Measurements from ENCODE around the gene AFDN. TPM values are rescaled to one million over a fixed set of nuclear protein-coding genes. Genes with fewer than 3 reads are reported as not detected.

AFDN gene
- total and polyA plus RNA-seq, 4 donors, result 93.3 to 188 (median 117) TPM

- WGBS (ENCODE audit: insufficient coverage), result no CpG with 5 or more reads among the region's 2 CpGs
- H3K4me3 ChIP-seq (ENCODE audit: low read depth, low read length), result no peak overlapping the region
- H3K27me3 ChIP-seq (ENCODE audit: control insufficient read depth, insufficient read depth, low read length), result no peaks in the 10 kb centered on the region
- no peak overlapping the region for H3K27ac ChIP-seq (ENCODE audit: low read depth, low read length)
- no peaks in the 10 kb centered on the region for H3K9me3 ChIP-seq (ENCODE audit: control insufficient read depth, insufficient read depth, low read length)
- H3K4me1 ChIP-seq (ENCODE audit: control insufficient read depth, insufficient read depth, low read length), result no peaks in the 10 kb centered on the region
- no peaks in the 10 kb centered on the region for H3K36me3 ChIP-seq (ENCODE audit: control insufficient read depth, insufficient read depth, low read length)
- no peak for DNase-seq (ENCODE audit: low read depth in 4 of 6, low spot score in 6 of 6)
Observed at GRCh38 chr6:167812088-167812487, 14.6 kb upstream of the AFDN start.

- DNase-seq (ENCODE audit: low read depth in 4 of 6, low spot score in 6 of 6), result no peak
- Histone ChIP-seq H3K27ac (ENCODE audit: low read depth, low read length) (no peak overlapping the region), H3K4me1 (ENCODE audit: control insufficient read depth, insufficient read depth, low read length) (peaks cover 5% of the 10 kb centered on the region), H3K27me3 (ENCODE audit: control insufficient read depth, insufficient read depth, low read length) (no peaks in the 10 kb centered on the region), H3K9me3 (ENCODE audit: control insufficient read depth, insufficient read depth, low read length) (no peaks in the 10 kb centered on the region), H3K36me3 (ENCODE audit: control insufficient read depth, insufficient read depth, low read length) (no peaks in the 10 kb centered on the region), H3K4me3 (ENCODE audit: low read depth, low read length) (no peak overlapping the region)
- 89% methylated on average over 25 of the region's 25 CpGs for whole genome bisulfite sequencing (ENCODE audit: insufficient coverage)
Observed at GRCh38 chr6:167815296-167815980, 11.3 kb upstream of the AFDN start.

- H3K4me1 ChIP-seq (ENCODE audit: control insufficient read depth, insufficient read depth, low read length), result peaks cover 5% of the 10 kb centered on the region
- H3K27ac ChIP-seq (ENCODE audit: low read depth, low read length), result no peak overlapping the region
- no peaks in the 10 kb centered on the region for H3K9me3 ChIP-seq (ENCODE audit: control insufficient read depth, insufficient read depth, low read length)
- WGBS (ENCODE audit: insufficient coverage), result 85% methylated on average over 2 of the region's 4 CpGs
- no peak for DNase-seq (ENCODE audit: low read depth in 4 of 6, low spot score in 6 of 6)
- H3K36me3 ChIP-seq (ENCODE audit: control insufficient read depth, insufficient read depth, low read length), result no peaks in the 10 kb centered on the region
- H3K4me3 ChIP-seq (ENCODE audit: low read depth, low read length), result no peak overlapping the region
- no peaks in the 10 kb centered on the region for H3K27me3 ChIP-seq (ENCODE audit: control insufficient read depth, insufficient read depth, low read length)
Observed at GRCh38 chr6:167817016-167817415, 9.7 kb upstream of the AFDN start.

- H3K4me3 ChIP-seq (ENCODE audit: low read depth, low read length), result no peak overlapping the region
- H3K4me1 ChIP-seq (ENCODE audit: control insufficient read depth, insufficient read depth, low read length), result peaks cover 5% of the 10 kb centered on the region
- no peak for DNase-seq (ENCODE audit: low read depth in 4 of 6, low spot score in 6 of 6)
- WGBS (ENCODE audit: insufficient coverage), result no CpG with 5 or more reads among the region's 1 CpG
- no peaks in the 10 kb centered on the region for H3K36me3 ChIP-seq (ENCODE audit: control insufficient read depth, insufficient read depth, low read length)
- H3K9me3 ChIP-seq (ENCODE audit: control insufficient read depth, insufficient read depth, low read length), result no peaks in the 10 kb centered on the region
- no peak overlapping the region for H3K27ac ChIP-seq (ENCODE audit: low read depth, low read length)
- no peaks in the 10 kb centered on the region for H3K27me3 ChIP-seq (ENCODE audit: control insufficient read depth, insufficient read depth, low read length)
Observed at GRCh38 chr6:167817729-167818128, 9.0 kb upstream of the AFDN start.

GRCh38 chr6:167819576-167819975 is 7.1 kb upstream of the AFDN start:
- no peaks in the 10 kb centered on the region for H3K27me3 ChIP-seq (ENCODE audit: control insufficient read depth, insufficient read depth, low read length)
- WGBS (ENCODE audit: insufficient coverage), result 23% methylated on average over 11 of the region's 11 CpGs
- H3K4me3 ChIP-seq (ENCODE audit: low read depth, low read length), result no peak overlapping the region
- H3K36me3 ChIP-seq (ENCODE audit: control insufficient read depth, insufficient read depth, low read length), result no peaks in the 10 kb centered on the region
- no peak overlapping the region for H3K27ac ChIP-seq (ENCODE audit: low read depth, low read length)
- H3K9me3 ChIP-seq (ENCODE audit: control insufficient read depth, insufficient read depth, low read length), result no peaks in the 10 kb centered on the region
- DNase-seq (ENCODE audit: low read depth in 4 of 6, low spot score in 6 of 6), result peak in 2 of 6 donors; percentile 84
- peaks cover 5% of the 10 kb centered on the region for H3K4me1 ChIP-seq (ENCODE audit: control insufficient read depth, insufficient read depth, low read length)

- no peaks in the 10 kb centered on the region for H3K27me3 ChIP-seq (ENCODE audit: control insufficient read depth, insufficient read depth, low read length)
- DNase-seq (ENCODE audit: low read depth in 4 of 6, low spot score in 6 of 6), result no peak
- no peaks in the 10 kb centered on the region for H3K9me3 ChIP-seq (ENCODE audit: control insufficient read depth, insufficient read depth, low read length)
- no peak overlapping the region for H3K27ac ChIP-seq (ENCODE audit: low read depth, low read length)
- no peaks in the 10 kb centered on the region for H3K36me3 ChIP-seq (ENCODE audit: control insufficient read depth, insufficient read depth, low read length)
- 93% methylated on average over 4 of the region's 7 CpGs for WGBS (ENCODE audit: insufficient coverage)
- peaks cover 13% of the 10 kb centered on the region for H3K4me1 ChIP-seq (ENCODE audit: control insufficient read depth, insufficient read depth, low read length)
- H3K4me3 ChIP-seq (ENCODE audit: low read depth, low read length), result no peak overlapping the region
Observed at GRCh38 chr6:167820681-167821080, 6.0 kb upstream of the AFDN start.

- H3K27ac ChIP-seq (ENCODE audit: low read depth, low read length), result no peak overlapping the region
- no peaks in the 10 kb centered on the region for H3K9me3 ChIP-seq (ENCODE audit: control insufficient read depth, insufficient read depth, low read length)
- WGBS (ENCODE audit: insufficient coverage), result 13% methylated on average over 9 of the region's 19 CpGs
- peak in 3 of 6 donors; percentile 27 to 89 (median 84) for DNase-seq (ENCODE audit: low read depth in 4 of 6, low spot score in 6 of 6)
- peaks cover 17% of the 10 kb centered on the region for H3K4me1 ChIP-seq (ENCODE audit: control insufficient read depth, insufficient read depth, low read length)
- H3K36me3 ChIP-seq (ENCODE audit: control insufficient read depth, insufficient read depth, low read length), result no peaks in the 10 kb centered on the region
- peaks cover 4% of the 10 kb centered on the region for H3K27me3 ChIP-seq (ENCODE audit: control insufficient read depth, insufficient read depth, low read length)
- no peak overlapping the region for H3K4me3 ChIP-seq (ENCODE audit: low read depth, low read length)
Observed at GRCh38 chr6:167824591-167825331, 1.9 kb upstream of the AFDN start.

GRCh38 chr6:167825332-167826229 is 1.1 kb upstream of the AFDN start:
- WGBS (ENCODE audit: insufficient coverage), result under 1% methylated on average over 66 of the region's 70 CpGs
- Histone ChIP-seq H3K27me3 (ENCODE audit: control insufficient read depth, insufficient read depth, low read length) (peaks cover 4% of the 10 kb centered on the region), H3K36me3 (ENCODE audit: control insufficient read depth, insufficient read depth, low read length) (no peaks in the 10 kb centered on the region), H3K9me3 (ENCODE audit: control insufficient read depth, insufficient read depth, low read length) (no peaks in the 10 kb centered on the region), H3K4me3 (ENCODE audit: low read depth, low read length) (peak overlapping the region; percentile 91), H3K27ac (ENCODE audit: low read depth, low read length) (peak overlapping the region; percentile 47), H3K4me1 (ENCODE audit: control insufficient read depth, insufficient read depth, low read length) (peaks cover 16% of the 10 kb centered on the region)
- peak in 3 of 6 donors; percentile 46 to 94 (median 81) for DNase-seq (ENCODE audit: low read depth in 4 of 6, low spot score in 6 of 6)

GRCh38 chr6:167826230-167826895 is 348 bp upstream of the AFDN start:
- under 1% methylated on average over 90 of the region's 90 CpGs for WGBS (ENCODE audit: insufficient coverage)
- no peaks in the 10 kb centered on the region for H3K9me3 ChIP-seq (ENCODE audit: control insufficient read depth, insufficient read depth, low read length)
- H3K36me3 ChIP-seq (ENCODE audit: control insufficient read depth, insufficient read depth, low read length), result no peaks in the 10 kb centered on the region
- peak in 3 of 6 donors; percentile 38 to 88 (median 87) for DNase-seq (ENCODE audit: low read depth in 4 of 6, low spot score in 6 of 6)
- H3K4me3 ChIP-seq (ENCODE audit: low read depth, low read length), result peak overlapping the region; percentile 91
- H3K4me1 ChIP-seq (ENCODE audit: control insufficient read depth, insufficient read depth, low read length), result peaks cover 16% of the 10 kb centered on the region
- H3K27ac ChIP-seq (ENCODE audit: low read depth, low read length), result peak overlapping the region; percentile 47
- H3K27me3 ChIP-seq (ENCODE audit: control insufficient read depth, insufficient read depth, low read length), result peaks cover 4% of the 10 kb centered on the region
